ENCODE measurements around the gene PIK3C2G.

GRCh38 chr12:18472806-18473205, 211.5 kb downstream of the PIK3C2G start:
- TF ChIP-seq CTCF (conservative IDR thresholded peaks at IDR 0.05; ENCODE audit: low read length) (no peak), EZH2phosphoT487 (IDR thresholded peaks at IDR 0.05; ENCODE audit: borderline replicate concordance, low read depth, low read length) (no peak)
